HL-60 (cell line): ENCODE results near the gene VIPR2.

ENCODE experiments used
- DNase-seq, 2 experiments: peaks; one replicate each; pipeline ENCODE4 v3.0.0-alpha.2; 2010 to 2020; ENCODE audit warnings: low read depth in 1 of 2, low spot score in 1 of 2
- H3K27ac ChIP-seq: fragments of 250-450 bp; sonication (Bioruptor Pico); replicated peaks from 2 replicates; pipeline ENCODE4 v1.5.1; 2020; ENCODE audit warnings: mild to moderate bottlenecking, moderate library complexity
- H3K27me3 ChIP-seq: fragments of 250-450 bp; sonication (Bioruptor Pico); 2 replicates; pipeline ENCODE4 v1.5.1; 2021; ENCODE audit warnings: mild to moderate bottlenecking, moderate library complexity; ENCODE audit not compliant: insufficient read depth, poor library complexity, severe bottlenecking
- H3K4me3 ChIP-seq: replicated peaks from 2 replicates; pipeline ENCODE4 v1.5.1; 2011; ENCODE audit warnings: mild to moderate bottlenecking, control low read depth, low read length; ENCODE audit not compliant: insufficient read depth
- GABPA ChIP-seq: IDR thresholded peaks from 2 replicates; pipeline ENCODE4 v1.6.1; 2012; ENCODE audit warnings: low read depth
- POLR2AphosphoS5 ChIP-seq: IDR thresholded peaks from 2 replicates; pipeline ENCODE4 v1.6.1; 2012; ENCODE audit warnings: low read depth
- REST ChIP-seq: IDR thresholded peaks from 2 replicates; pipeline ENCODE4 v1.6.1; 2012; ENCODE audit warnings: low read depth; ENCODE audit not compliant: insufficient replicate concordance
- SPI1 ChIP-seq: IDR thresholded peaks from 2 replicates; pipeline ENCODE4 v1.6.1; 2012; ENCODE audit warnings: low read depth, mild to moderate bottlenecking, borderline replicate concordance
- TF ChIP-seq, protein P1 (sequence below): IDR thresholded peaks from one replicate; pipeline ENCODE4 v1.5.1; 2011; ENCODE audit warnings: low read length, control low read depth, inconsistent platforms; ENCODE audit not compliant: insufficient read depth

Gene VIPR2

DNA sequence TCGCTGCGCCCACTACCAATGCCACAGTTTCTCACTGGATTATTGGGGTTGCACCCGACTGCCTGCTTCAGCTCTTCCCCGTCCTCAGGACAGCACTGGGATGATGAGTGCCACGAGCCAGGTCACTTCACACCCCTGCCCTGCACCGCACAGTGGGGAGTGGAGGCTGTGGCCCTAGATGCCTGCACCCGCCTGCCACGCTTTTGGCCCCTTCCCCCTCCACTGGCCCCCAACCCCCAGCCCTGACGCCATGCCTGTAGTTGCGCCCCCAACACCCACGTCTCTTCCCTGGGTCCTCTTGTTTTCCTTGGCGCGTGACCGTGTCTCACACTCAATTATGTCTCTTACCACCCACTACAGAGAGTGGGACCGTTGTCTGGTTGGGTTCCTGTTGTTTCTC, 134.3 kb downstream of the VIPR2 start:
- TF ChIP-seq, protein P1, sequence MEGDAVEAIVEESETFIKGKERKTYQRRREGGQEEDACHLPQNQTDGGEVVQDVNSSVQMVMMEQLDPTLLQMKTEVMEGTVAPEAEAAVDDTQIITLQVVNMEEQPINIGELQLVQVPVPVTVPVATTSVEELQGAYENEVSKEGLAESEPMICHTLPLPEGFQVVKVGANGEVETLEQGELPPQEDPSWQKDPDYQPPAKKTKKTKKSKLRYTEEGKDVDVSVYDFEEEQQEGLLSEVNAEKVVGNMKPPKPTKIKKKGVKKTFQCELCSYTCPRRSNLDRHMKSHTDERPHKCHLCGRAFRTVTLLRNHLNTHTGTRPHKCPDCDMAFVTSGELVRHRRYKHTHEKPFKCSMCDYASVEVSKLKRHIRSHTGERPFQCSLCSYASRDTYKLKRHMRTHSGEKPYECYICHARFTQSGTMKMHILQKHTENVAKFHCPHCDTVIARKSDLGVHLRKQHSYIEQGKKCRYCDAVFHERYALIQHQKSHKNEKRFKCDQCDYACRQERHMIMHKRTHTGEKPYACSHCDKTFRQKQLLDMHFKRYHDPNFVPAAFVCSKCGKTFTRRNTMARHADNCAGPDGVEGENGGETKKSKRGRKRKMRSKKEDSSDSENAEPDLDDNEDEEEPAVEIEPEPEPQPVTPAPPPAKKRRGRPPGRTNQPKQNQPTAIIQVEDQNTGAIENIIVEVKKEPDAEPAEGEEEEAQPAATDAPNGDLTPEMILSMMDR, result no peak
- TF ChIP-seq SPI1 (no peak), GABPA (no peak), REST (no peak), POLR2AphosphoS5 (no peak)
- no peak overlapping the region for H3K27ac ChIP-seq
- H3K27me3 ChIP-seq, result no peaks in the 10 kb centered on the region
- DNase-seq, result no peak
- H3K4me3 ChIP-seq, result no peak overlapping the region

DNA sequence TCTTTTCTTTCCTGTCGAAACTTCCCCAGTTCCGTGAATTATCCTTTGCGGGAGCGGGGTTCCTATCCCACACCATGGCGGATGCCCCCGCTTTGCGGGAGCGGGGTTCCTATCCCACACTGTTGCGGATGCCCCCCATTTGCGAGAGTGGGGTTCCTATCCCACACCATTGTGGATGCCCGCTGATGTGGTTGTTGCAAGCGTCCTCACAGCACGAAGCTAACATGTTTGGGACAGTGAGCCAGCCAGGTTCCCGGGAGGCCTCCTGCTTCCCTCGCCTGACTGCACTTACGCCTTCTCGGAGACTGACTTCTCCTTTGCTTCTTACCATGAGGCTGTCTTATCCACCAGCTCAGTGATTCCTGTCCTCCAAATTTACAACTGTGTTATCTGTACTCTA, 134.7 kb downstream of the VIPR2 start:
- TF ChIP-seq GABPA, result no peak
- TF ChIP-seq REST, result no peak
- no peak for TF ChIP-seq POLR2AphosphoS5
- TF ChIP-seq SPI1, result no peak
- TF ChIP-seq, protein P1, result no peak
- H3K4me3 ChIP-seq, result no peak overlapping the region
- no peak overlapping the region for H3K27ac ChIP-seq
- no peak for DNase-seq
- no peaks in the 10 kb centered on the region for H3K27me3 ChIP-seq

DNA sequence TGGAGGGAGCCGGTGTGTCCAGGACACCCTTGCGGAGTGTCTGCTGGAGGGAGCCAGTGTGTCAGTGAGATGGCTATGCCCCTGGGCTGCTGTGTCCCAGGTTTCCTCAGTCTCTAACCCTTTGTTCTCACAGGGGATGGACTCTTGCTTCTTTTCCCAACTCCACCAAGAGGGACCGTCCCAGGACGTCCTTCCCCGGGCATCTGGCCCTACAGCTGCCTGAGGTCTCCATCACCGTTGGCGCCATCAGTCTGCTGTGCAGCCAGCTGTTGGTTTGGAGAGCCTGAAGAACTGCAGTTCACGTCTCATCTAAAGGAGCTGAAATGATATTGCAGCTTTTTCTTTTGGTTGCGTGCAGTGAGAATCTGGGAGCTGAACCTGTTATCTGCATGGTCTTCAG, 136.2 kb downstream of the VIPR2 start:
- DNase-seq, result no peak
- H3K4me3 ChIP-seq, result no peak overlapping the region
- H3K27me3 ChIP-seq, result no peaks in the 10 kb centered on the region
- TF ChIP-seq SPI1 (no peak), GABPA (no peak), POLR2AphosphoS5 (no peak), REST (no peak)
- TF ChIP-seq, protein P1, result no peak
- no peak overlapping the region for H3K27ac ChIP-seq
